Endothelial cell of umbilical vein (primary cell): ENCODE results near the gene STX8. TPM values are rescaled to one million over a fixed set of nuclear protein-coding genes. Genes with fewer than 3 reads are reported as not detected.

Experiments
- BruUV-seq: library from RNA; stranded (reverse); fragments of 400-500 nt; replicated peaks from 2 replicates; lab custom pipeline; 2021; lab: Mats Ljungman, UMichigan
- CTCF ChIA-PET: fragments of 300-600, 350-600 bp; sonication (Branson Sonifier 250); formaldehyde crosslinking; loops from one replicate; lab custom pipeline; 2021; ENCODE audit warnings: antibody characterized with exemption, inconsistent platforms; lab: Charles Lee
- POLR2A ChIA-PET: fragments of 300-600, 350-600 bp; sonication (Branson Sonifier 250); formaldehyde crosslinking; loops from one replicate; lab custom pipeline; 2021; ENCODE audit warnings: antibody characterized with exemption, inconsistent platforms; lab: Charles Lee
- DNase-seq: peaks from one replicate; pipeline ENCODE4 v3.0.0-alpha.2; 2011; ENCODE audit warnings: low read depth, low spot score
- FAIRE-seq: peaks from 2 replicates; lab custom pipeline; 2011; peaks lifted over from hg19 to GRCh38; lab: Jason Lieb, UNC
- H2AFZ ChIP-seq: 2 replicates; pipeline ENCODE4 v1.6.0; 2012; ENCODE audit warnings: low read depth, low read length, control low read depth, inconsistent platforms
- H3K27ac ChIP-seq: 2 replicates; pipeline ENCODE4 v1.5.1; 2011; ENCODE audit warnings: low read depth, mild to moderate bottlenecking, control low read depth, low read length, moderate library complexity; ENCODE audit not compliant: insufficient read depth
- H3K27me3 ChIP-seq, 2 experiments: 2 replicates each; pipeline versions ENCODE4 v1.6.0 to v1.6.1; 2011; ENCODE audit warnings: low read length in 2 of 2, mixed read lengths in 1 of 2; ENCODE audit not compliant: control insufficient read depth in 2 of 2, insufficient read depth in 2 of 2
- H3K36me3 ChIP-seq, 2 experiments: 2 replicates in 1 of 2; 3 replicates in 1 of 2; pipeline ENCODE4 v1.5.1; 2011; ENCODE audit warnings: low read length in 2 of 2, mild to moderate bottlenecking in 1 of 2, moderate library complexity in 1 of 2; ENCODE audit not compliant: control insufficient read depth in 2 of 2, insufficient read depth in 2 of 2; ENCODE audit errors: extremely low read depth in 1 of 2
- H3K4me1 ChIP-seq: 3 replicates; pipeline ENCODE4 v1.5.1; 2011; ENCODE audit warnings: mild to moderate bottlenecking, low read length; ENCODE audit not compliant: control insufficient read depth, insufficient read depth; ENCODE audit errors: extremely low read depth
- H3K4me2 ChIP-seq: 2 replicates; pipeline ENCODE4 v1.6.1; 2011; ENCODE audit warnings: low read length, control low read depth, mixed read lengths; ENCODE audit not compliant: insufficient read depth
- H3K4me3 ChIP-seq, 3 experiments: fragments of 200-600 bp in 1 of 3; sonication (generic), shearing (Covaris generic) in 1 of 3; replicated peaks in 1 of 3; 2 replicates each; pipeline ENCODE4 v1.5.1; 2011 to 2016; ENCODE audit warnings: control low read depth in 3 of 3, low read length in 3 of 3, mild to moderate bottlenecking in 2 of 3, inconsistent platforms in 1 of 3, low read depth in 1 of 3, moderate library complexity in 1 of 3; ENCODE audit not compliant: insufficient read depth in 1 of 3
- H3K79me2 ChIP-seq: 2 replicates; pipeline ENCODE4 v1.6.0; 2012; ENCODE audit warnings: low read length, inconsistent platforms; ENCODE audit not compliant: control insufficient read depth, insufficient read depth
- H3K9ac ChIP-seq: replicated peaks from 2 replicates; pipeline ENCODE3; 2011; ENCODE audit warnings: low read length, control low read depth; ENCODE audit not compliant: insufficient read depth; ENCODE audit errors: extremely low read depth
- H3K9me1 ChIP-seq: replicated peaks from 3 replicates; pipeline ENCODE4 v1.6.0; 2011; ENCODE audit warnings: mild to moderate bottlenecking, low read length; ENCODE audit not compliant: control insufficient read depth, insufficient read depth; ENCODE audit errors: extremely low read depth
- H3K9me3 ChIP-seq: replicated peaks from 2 replicates; pipeline ENCODE4 v1.5.1; 2012; ENCODE audit warnings: low read length, inconsistent platforms; ENCODE audit not compliant: control insufficient read depth, insufficient read depth
- H4K20me1 ChIP-seq: replicated peaks from 2 replicates; pipeline ENCODE3; 2011; ENCODE audit warnings: mild to moderate bottlenecking, low read length; ENCODE audit not compliant: control insufficient read depth, insufficient read depth; ENCODE audit errors: extremely low read depth
- EZH2 ChIP-seq: IDR thresholded peaks from 2 replicates; pipeline ENCODE4 v1.6.1; 2012; ENCODE audit warnings: borderline replicate concordance, low read depth, mild to moderate bottlenecking, moderate library complexity, low read length, inconsistent platforms; ENCODE audit not compliant: severe bottlenecking
- JUN ChIP-seq: IDR thresholded peaks from 2 replicates; pipeline ENCODE4 v1.6.1; 2011; ENCODE audit warnings: borderline replicate concordance, low read depth; ENCODE audit not compliant: insufficient read length, insufficient read depth
- MYC ChIP-seq: IDR thresholded peaks from one replicate; pipeline ENCODE4 v1.6.1; 2011; ENCODE audit warnings: mild to moderate bottlenecking, low read depth, low read length
- POLR2AphosphoS5 ChIP-seq: IDR thresholded peaks from 2 replicates; pipeline ENCODE4 v1.6.1; 2012; ENCODE audit warnings: low read depth, mild to moderate bottlenecking, control low read depth, low read length, moderate library complexity; ENCODE audit not compliant: insufficient read depth
- dilution Hi-C: fragments of 300-500 bp; cut with MboI; formaldehyde crosslinking; loops from one replicate; pipeline ENCODE4 v1.15.0; 2019; ENCODE audit warnings: low sequenced_read_pairs; ENCODE audit not compliant: extremely low pct_ligation_motif_present
- intact Hi-C: fragments of 100-400 bp; cut with micrococcal nuclease; formaldehyde crosslinking; loops from one replicate; pipeline ENCODE4 v1.10.0; 2022
- polyA plus RNA-seq, 4 experiments: library from polyadenylated mRNA; depleted of rRNA in 3 of 4; stranded (reverse) in 3 of 4; unstranded in 1 of 4; fragments of >200 nt; gene quantifications; 2 replicates each; pipeline versions ENCODE4 v1.2.1 to v1.2.3, GENCODE V29; 2011 to 2012; ENCODE audit warnings: missing spikeins in 1 of 4
- total RNA-seq: library from RNA; stranded (reverse); gene quantifications from 2 replicates; pipeline ENCODE4 v1.2.3, GENCODE V29; 2021
- TF ChIP-seq, protein P1 (sequence below): IDR thresholded peaks from 2 replicates; pipeline ENCODE4 v1.6.1; 2011; ENCODE audit not compliant: insufficient read depth, insufficient read length
- TF ChIP-seq, protein P2 (sequence below), 2 donors: IDR thresholded peaks; 1 replicate in 1 of 2; 2 replicates in 1 of 2; pipeline ENCODE4 v1.5.1; 2011; ENCODE audit warnings: low read length in 2 of 2, mild to moderate bottlenecking in 2 of 2, moderate library complexity in 2 of 2, control low read depth in 1 of 2, inconsistent platforms in 1 of 2, low read depth in 1 of 2; ENCODE audit not compliant: insufficient read depth in 1 of 2; ENCODE audit errors: extremely low read depth in 1 of 2

Gene STX8
- total and polyA plus RNA-seq, 2 donors (not counting 3 experiments of a cell fraction or from before 2014, with no cell fraction given) = 25.9 to 67.3 TPM

DNA sequence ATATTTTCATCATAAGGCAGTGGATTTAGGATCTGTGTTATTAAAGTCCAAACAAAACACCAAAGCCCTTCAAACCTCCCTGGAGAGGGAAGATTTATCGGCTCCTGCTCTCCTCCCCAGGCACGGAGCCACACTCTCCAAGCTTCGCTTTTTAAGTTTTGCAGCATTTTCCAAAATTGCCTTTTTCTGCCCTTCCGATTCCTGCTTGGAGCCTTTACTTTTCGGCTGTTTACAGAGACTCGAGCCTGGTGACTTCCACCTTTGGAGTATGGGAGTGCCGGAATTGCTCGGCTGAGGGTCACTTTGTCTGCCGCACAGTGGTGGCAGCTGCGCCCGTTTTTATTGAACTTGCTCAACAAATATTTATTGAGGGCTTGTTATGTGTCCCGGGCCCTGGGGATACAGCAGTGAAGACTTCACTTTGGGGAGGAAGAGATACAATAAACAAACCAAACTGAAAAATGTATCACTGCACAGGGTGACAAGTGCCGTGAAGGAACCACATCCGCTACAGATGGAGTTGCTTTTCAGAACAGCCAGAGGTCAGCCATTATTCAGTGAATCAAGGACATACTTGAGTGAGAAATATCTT is 368.8 kb downstream of the STX8 start:
- Histone ChIP-seq H3K27me3 (no peaks in the 10 kb centered on the region), H3K9me3 (no peaks in the 10 kb centered on the region), H3K79me2 (no peaks in the 10 kb centered on the region), H3K4me3 (no peak overlapping the region), H3K4me1 (no peaks in the 10 kb centered on the region), H4K20me1 (no peaks in the 10 kb centered on the region), H3K9me1 (no peaks in the 10 kb centered on the region), H3K4me2 (no peak overlapping the region), H3K27ac (no peak overlapping the region), H3K9ac (no peak overlapping the region), H3K36me3 (no peaks in the 10 kb centered on the region), H2AFZ (no peak overlapping the region)
- intact Hi-C loops = loop anchor here (10.0 kb wide), 1 partner anchor 62 kb away; no protein-coding TSS in a partner anchor
- no peak for DNase-seq
- ChIA-PET POLR2A (no interaction called here), CTCF (no interaction called here)
- FAIRE-seq = no peak
- no TSS peak for BruUV-seq
- no peak for TF ChIP-seq EZH2
- no peak for TF ChIP-seq JUN
- TF ChIP-seq POLR2AphosphoS5 = no peak
- TF ChIP-seq, protein P1, sequence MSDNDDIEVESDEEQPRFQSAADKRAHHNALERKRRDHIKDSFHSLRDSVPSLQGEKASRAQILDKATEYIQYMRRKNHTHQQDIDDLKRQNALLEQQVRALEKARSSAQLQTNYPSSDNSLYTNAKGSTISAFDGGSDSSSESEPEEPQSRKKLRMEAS = no peak
- TF ChIP-seq, protein P2, sequence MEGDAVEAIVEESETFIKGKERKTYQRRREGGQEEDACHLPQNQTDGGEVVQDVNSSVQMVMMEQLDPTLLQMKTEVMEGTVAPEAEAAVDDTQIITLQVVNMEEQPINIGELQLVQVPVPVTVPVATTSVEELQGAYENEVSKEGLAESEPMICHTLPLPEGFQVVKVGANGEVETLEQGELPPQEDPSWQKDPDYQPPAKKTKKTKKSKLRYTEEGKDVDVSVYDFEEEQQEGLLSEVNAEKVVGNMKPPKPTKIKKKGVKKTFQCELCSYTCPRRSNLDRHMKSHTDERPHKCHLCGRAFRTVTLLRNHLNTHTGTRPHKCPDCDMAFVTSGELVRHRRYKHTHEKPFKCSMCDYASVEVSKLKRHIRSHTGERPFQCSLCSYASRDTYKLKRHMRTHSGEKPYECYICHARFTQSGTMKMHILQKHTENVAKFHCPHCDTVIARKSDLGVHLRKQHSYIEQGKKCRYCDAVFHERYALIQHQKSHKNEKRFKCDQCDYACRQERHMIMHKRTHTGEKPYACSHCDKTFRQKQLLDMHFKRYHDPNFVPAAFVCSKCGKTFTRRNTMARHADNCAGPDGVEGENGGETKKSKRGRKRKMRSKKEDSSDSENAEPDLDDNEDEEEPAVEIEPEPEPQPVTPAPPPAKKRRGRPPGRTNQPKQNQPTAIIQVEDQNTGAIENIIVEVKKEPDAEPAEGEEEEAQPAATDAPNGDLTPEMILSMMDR (IDR thresholded peaks at IDR 0.05; ENCODE audit: extremely low read depth in 1 of 2, insufficient read depth in 1 of 2, low read depth in 1 of 2, low read length in 2 of 2) = no peak
- TF ChIP-seq MYC = no peak
- dilution Hi-C loops = no loop called here
